Endothelial cell of umbilical vein (primary cell): Measurements from ENCODE around the gene FRRS1L. TPM values are rescaled to one million over a fixed set of nuclear protein-coding genes. Genes with fewer than 3 reads are reported as not detected.

Source experiments
- BruUV-seq: library from RNA; stranded (reverse); fragments of 400-500 nt; replicated peaks from 2 replicates; lab custom pipeline; 2021; lab: Mats Ljungman, UMichigan
- CTCF ChIA-PET: fragments of 300-600, 350-600 bp; sonication (Branson Sonifier 250); formaldehyde crosslinking; loops from one replicate; lab custom pipeline; 2021; ENCODE audit warnings: antibody characterized with exemption, inconsistent platforms; lab: Charles Lee
- POLR2A ChIA-PET: fragments of 300-600, 350-600 bp; sonication (Branson Sonifier 250); formaldehyde crosslinking; loops from one replicate; lab custom pipeline; 2021; ENCODE audit warnings: antibody characterized with exemption, inconsistent platforms; lab: Charles Lee
- DNase-seq: peaks from one replicate; pipeline ENCODE4 v3.0.0-alpha.2; 2011; ENCODE audit warnings: low read depth, low spot score
- FAIRE-seq: peaks from 2 replicates; lab custom pipeline; 2011; peaks lifted over from hg19 to GRCh38; lab: Jason Lieb, UNC
- H2AFZ ChIP-seq: 2 replicates; pipeline ENCODE4 v1.6.0; 2012; ENCODE audit warnings: low read depth, low read length, control low read depth, inconsistent platforms
- H3K27ac ChIP-seq: 2 replicates; pipeline ENCODE4 v1.5.1; 2011; ENCODE audit warnings: low read depth, mild to moderate bottlenecking, control low read depth, low read length, moderate library complexity; ENCODE audit not compliant: insufficient read depth
- H3K27me3 ChIP-seq, 2 experiments: 2 replicates each; pipeline versions ENCODE4 v1.6.0 to v1.6.1; 2011; ENCODE audit warnings: low read length in 2 of 2, mixed read lengths in 1 of 2; ENCODE audit not compliant: control insufficient read depth in 2 of 2, insufficient read depth in 2 of 2
- H3K36me3 ChIP-seq, 2 experiments: 2 replicates in 1 of 2; 3 replicates in 1 of 2; pipeline ENCODE4 v1.5.1; 2011; ENCODE audit warnings: low read length in 2 of 2, mild to moderate bottlenecking in 1 of 2, moderate library complexity in 1 of 2; ENCODE audit not compliant: control insufficient read depth in 2 of 2, insufficient read depth in 2 of 2; ENCODE audit errors: extremely low read depth in 1 of 2
- H3K4me1 ChIP-seq: 3 replicates; pipeline ENCODE4 v1.5.1; 2011; ENCODE audit warnings: mild to moderate bottlenecking, low read length; ENCODE audit not compliant: control insufficient read depth, insufficient read depth; ENCODE audit errors: extremely low read depth
- H3K4me2 ChIP-seq: 2 replicates; pipeline ENCODE4 v1.6.1; 2011; ENCODE audit warnings: low read length, control low read depth, mixed read lengths; ENCODE audit not compliant: insufficient read depth
- H3K4me3 ChIP-seq, 3 experiments: fragments of 200-600 bp in 1 of 3; sonication (generic), shearing (Covaris generic) in 1 of 3; replicated peaks in 1 of 3; 2 replicates each; pipeline ENCODE4 v1.5.1; 2011 to 2016; ENCODE audit warnings: control low read depth in 3 of 3, low read length in 3 of 3, mild to moderate bottlenecking in 2 of 3, inconsistent platforms in 1 of 3, low read depth in 1 of 3, moderate library complexity in 1 of 3; ENCODE audit not compliant: insufficient read depth in 1 of 3
- H3K79me2 ChIP-seq: 2 replicates; pipeline ENCODE4 v1.6.0; 2012; ENCODE audit warnings: low read length, inconsistent platforms; ENCODE audit not compliant: control insufficient read depth, insufficient read depth
- H3K9ac ChIP-seq: replicated peaks from 2 replicates; pipeline ENCODE3; 2011; ENCODE audit warnings: low read length, control low read depth; ENCODE audit not compliant: insufficient read depth; ENCODE audit errors: extremely low read depth
- H3K9me1 ChIP-seq: replicated peaks from 3 replicates; pipeline ENCODE4 v1.6.0; 2011; ENCODE audit warnings: mild to moderate bottlenecking, low read length; ENCODE audit not compliant: control insufficient read depth, insufficient read depth; ENCODE audit errors: extremely low read depth
- H3K9me3 ChIP-seq: replicated peaks from 2 replicates; pipeline ENCODE4 v1.5.1; 2012; ENCODE audit warnings: low read length, inconsistent platforms; ENCODE audit not compliant: control insufficient read depth, insufficient read depth
- H4K20me1 ChIP-seq: replicated peaks from 2 replicates; pipeline ENCODE3; 2011; ENCODE audit warnings: mild to moderate bottlenecking, low read length; ENCODE audit not compliant: control insufficient read depth, insufficient read depth; ENCODE audit errors: extremely low read depth
- EZH2 ChIP-seq: IDR thresholded peaks from 2 replicates; pipeline ENCODE4 v1.6.1; 2012; ENCODE audit warnings: borderline replicate concordance, low read depth, mild to moderate bottlenecking, moderate library complexity, low read length, inconsistent platforms; ENCODE audit not compliant: severe bottlenecking
- FOS ChIP-seq: IDR thresholded peaks from 2 replicates; pipeline ENCODE4 v1.6.1; 2011; ENCODE audit warnings: mild to moderate bottlenecking, low read length, moderate library complexity, borderline replicate concordance; ENCODE audit not compliant: insufficient read depth
- GATA2 ChIP-seq: IDR thresholded peaks from 2 replicates; pipeline ENCODE4 v1.7.0; 2011; ENCODE audit warnings: low read depth, mild to moderate bottlenecking, moderate library complexity, mixed read lengths, low read length; ENCODE audit not compliant: insufficient read length, insufficient read depth
- JUN ChIP-seq: IDR thresholded peaks from 2 replicates; pipeline ENCODE4 v1.6.1; 2011; ENCODE audit warnings: borderline replicate concordance, low read depth; ENCODE audit not compliant: insufficient read length, insufficient read depth
- MYC ChIP-seq: IDR thresholded peaks from one replicate; pipeline ENCODE4 v1.6.1; 2011; ENCODE audit warnings: mild to moderate bottlenecking, low read depth, low read length
- POLR2A ChIP-seq: IDR thresholded peaks from 2 replicates; pipeline ENCODE4 v1.6.1; 2012; ENCODE audit warnings: low read depth, mild to moderate bottlenecking, control low read depth, low read length
- POLR2AphosphoS5 ChIP-seq: IDR thresholded peaks from 2 replicates; pipeline ENCODE4 v1.6.1; 2012; ENCODE audit warnings: low read depth, mild to moderate bottlenecking, control low read depth, low read length, moderate library complexity; ENCODE audit not compliant: insufficient read depth
- dilution Hi-C: fragments of 300-500 bp; cut with MboI; formaldehyde crosslinking; loops from one replicate; pipeline ENCODE4 v1.15.0; 2019; ENCODE audit warnings: low sequenced_read_pairs; ENCODE audit not compliant: extremely low pct_ligation_motif_present
- intact Hi-C: fragments of 100-400 bp; cut with micrococcal nuclease; formaldehyde crosslinking; loops from one replicate; pipeline ENCODE4 v1.10.0; 2022
- polyA plus RNA-seq, 4 experiments: library from polyadenylated mRNA; depleted of rRNA in 3 of 4; stranded (reverse) in 3 of 4; unstranded in 1 of 4; fragments of >200 nt; gene quantifications; 2 replicates each; pipeline versions ENCODE4 v1.2.1 to v1.2.3, GENCODE V29; 2011 to 2012; ENCODE audit warnings: missing spikeins in 1 of 4
- total RNA-seq: library from RNA; stranded (reverse); gene quantifications from 2 replicates; pipeline ENCODE4 v1.2.3, GENCODE V29; 2021
- TF ChIP-seq, protein P1 (sequence below), 2 donors: IDR thresholded peaks; 1 replicate in 1 of 2; 2 replicates in 1 of 2; pipeline ENCODE4 v1.5.1; 2011; ENCODE audit warnings: low read length in 2 of 2, mild to moderate bottlenecking in 2 of 2, moderate library complexity in 2 of 2, control low read depth in 1 of 2, inconsistent platforms in 1 of 2, low read depth in 1 of 2; ENCODE audit not compliant: insufficient read depth in 1 of 2; ENCODE audit errors: extremely low read depth in 1 of 2
- TF ChIP-seq, protein P2 (sequence below): IDR thresholded peaks from 2 replicates; pipeline ENCODE4 v1.6.1; 2011; ENCODE audit not compliant: insufficient read depth, insufficient read length

FRRS1L gene
- total and polyA plus RNA-seq, 2 donors (not counting 3 experiments of a cell fraction or from before 2014, with no cell fraction given) = not detected

DNA sequence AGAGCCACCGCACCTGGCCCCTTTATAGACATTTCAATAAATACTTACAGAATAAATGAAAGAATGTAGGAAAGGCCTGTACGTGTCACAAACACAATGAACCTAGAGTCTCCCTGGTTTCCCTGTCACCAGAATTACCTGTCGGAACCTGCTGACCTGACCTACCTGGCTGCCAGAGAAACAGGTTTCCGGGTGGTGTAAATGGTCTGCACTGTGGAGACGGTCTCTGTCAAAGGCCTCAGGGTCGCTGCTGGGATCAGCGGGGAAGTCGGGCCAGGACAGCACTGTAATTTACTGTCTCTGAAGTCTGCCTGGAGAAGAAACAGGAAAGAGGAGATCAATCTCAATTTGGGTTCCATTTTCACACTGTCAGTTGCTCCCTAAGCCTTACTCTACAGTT lies 9.3 kb upstream of the FRRS1L start:
- no peaks in the 10 kb centered on the region for H4K20me1 ChIP-seq
- H3K79me2 ChIP-seq = no peaks in the 10 kb centered on the region
- dilution Hi-C loops (no loop called here), intact Hi-C loops (no loop called here)
- CTCF ChIA-PET = no interaction called here
- H3K9me1 ChIP-seq = no peaks in the 10 kb centered on the region
- DNase-seq (no peak), FAIRE-seq (no peak)
- H3K4me2 ChIP-seq = no peak overlapping the region
- peaks cover 3 to 5% of the 10 kb centered on the region in 2 experiments for H3K27me3 ChIP-seq
- TF ChIP-seq, protein P1, sequence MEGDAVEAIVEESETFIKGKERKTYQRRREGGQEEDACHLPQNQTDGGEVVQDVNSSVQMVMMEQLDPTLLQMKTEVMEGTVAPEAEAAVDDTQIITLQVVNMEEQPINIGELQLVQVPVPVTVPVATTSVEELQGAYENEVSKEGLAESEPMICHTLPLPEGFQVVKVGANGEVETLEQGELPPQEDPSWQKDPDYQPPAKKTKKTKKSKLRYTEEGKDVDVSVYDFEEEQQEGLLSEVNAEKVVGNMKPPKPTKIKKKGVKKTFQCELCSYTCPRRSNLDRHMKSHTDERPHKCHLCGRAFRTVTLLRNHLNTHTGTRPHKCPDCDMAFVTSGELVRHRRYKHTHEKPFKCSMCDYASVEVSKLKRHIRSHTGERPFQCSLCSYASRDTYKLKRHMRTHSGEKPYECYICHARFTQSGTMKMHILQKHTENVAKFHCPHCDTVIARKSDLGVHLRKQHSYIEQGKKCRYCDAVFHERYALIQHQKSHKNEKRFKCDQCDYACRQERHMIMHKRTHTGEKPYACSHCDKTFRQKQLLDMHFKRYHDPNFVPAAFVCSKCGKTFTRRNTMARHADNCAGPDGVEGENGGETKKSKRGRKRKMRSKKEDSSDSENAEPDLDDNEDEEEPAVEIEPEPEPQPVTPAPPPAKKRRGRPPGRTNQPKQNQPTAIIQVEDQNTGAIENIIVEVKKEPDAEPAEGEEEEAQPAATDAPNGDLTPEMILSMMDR (IDR thresholded peaks at IDR 0.05; ENCODE audit: extremely low read depth in 1 of 2, insufficient read depth in 1 of 2, low read depth in 1 of 2, low read length in 2 of 2) = no peak
- TF ChIP-seq FOS (no peak), MYC (no peak), GATA2 (no peak)
- POLR2A ChIA-PET = no interaction called here
- H3K36me3 ChIP-seq = no peaks in the 10 kb centered on the region
- H2AFZ ChIP-seq = no peak overlapping the region
- BruUV-seq = no TSS peak
- no peak overlapping the region for H3K27ac ChIP-seq
- no peaks in the 10 kb centered on the region for H3K4me1 ChIP-seq
- no peak overlapping the region for H3K4me3 ChIP-seq
- H3K9ac ChIP-seq = no peak overlapping the region
- no peaks in the 10 kb centered on the region for H3K9me3 ChIP-seq

- no TSS peak for BruUV-seq
- Histone ChIP-seq H3K27me3 (peaks cover 6% of the 10 kb centered on the region in 2 experiments), H3K4me2 (no peak overlapping the region), H3K36me3 (no peaks in the 10 kb centered on the region), H3K4me3 (no peak overlapping the region), H3K9me3 (no peaks in the 10 kb centered on the region), H3K79me2 (no peaks in the 10 kb centered on the region), H2AFZ (no peak overlapping the region), H4K20me1 (no peaks in the 10 kb centered on the region), H3K4me1 (no peaks in the 10 kb centered on the region), H3K9me1 (no peaks in the 10 kb centered on the region), H3K27ac (no peak overlapping the region), H3K9ac (no peak overlapping the region)
- intact Hi-C loops = no loop called here
- TF ChIP-seq GATA2 (no peak), POLR2AphosphoS5 (no peak), MYC (no peak), FOS (no peak), EZH2 (no peak), POLR2A (no peak), JUN (no peak)
- TF ChIP-seq, protein P2, sequence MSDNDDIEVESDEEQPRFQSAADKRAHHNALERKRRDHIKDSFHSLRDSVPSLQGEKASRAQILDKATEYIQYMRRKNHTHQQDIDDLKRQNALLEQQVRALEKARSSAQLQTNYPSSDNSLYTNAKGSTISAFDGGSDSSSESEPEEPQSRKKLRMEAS = no peak
- TF ChIP-seq, protein P1 (IDR thresholded peaks at IDR 0.05; ENCODE audit: extremely low read depth in 1 of 2, insufficient read depth in 1 of 2, low read depth in 1 of 2, low read length in 2 of 2) = no peak
- DNase-seq (no peak), FAIRE-seq (no peak)
- dilution Hi-C loops = no loop called here
- CTCF ChIA-PET = interaction anchor here (1.8 to 2.8 kb wide), 2 partner anchors 10 to 219 kb away, joined by 4 to 10 read pairs; no protein-coding TSS in a partner anchor
- POLR2A ChIA-PET = no interaction called here
These were observed 5.9 kb upstream of the FRRS1L start for GRCh38 chr9:109172935-109173334.
